ENCODE data around the gene ACAA1. TPM values are rescaled to one million over a fixed set of nuclear protein-coding genes. Genes with fewer than 3 reads are reported as not detected.
"Not testable (repeated sequence)": the region's sequence is repeated elsewhere in the genome, so short reads cannot be mapped to it uniquely, and the experiment has no call there.

Gene ACAA1
- total and polyA plus RNA-seq, 2 donors = 33.3 to 75.2 TPM

GRCh38 chr3:38083254-38083653 lies 53.7 kb downstream of the ACAA1 start:
- not testable (repeated sequence) for H3K27ac ChIP-seq (ENCODE audit: low read depth in 1 of 2, low read length in 1 of 2); H3K36me3 ChIP-seq (ENCODE audit: control insufficient read depth in 2 of 2, insufficient read depth in 2 of 2, low read length in 1 of 2); H3K9me3 ChIP-seq (ENCODE audit: control insufficient read depth in 2 of 2, insufficient read depth in 1 of 2, low read length in 1 of 2); DNase-seq (ENCODE audit: low read depth in 6 of 9, low spot score in 9 of 9); H3K4me1 ChIP-seq (ENCODE audit: control insufficient read depth in 2 of 2, insufficient read depth in 2 of 2, low read length in 2 of 2); H3K27me3 ChIP-seq (ENCODE audit: control insufficient read depth in 2 of 2, insufficient read depth in 1 of 2, low read length in 1 of 2); H3K4me3 ChIP-seq (ENCODE audit: low read length in 2 of 2)
- WGBS = 69% methylated on average over 1 of the region's 1 CpG

- not testable (repeated sequence) for DNase-seq (ENCODE audit: low read depth in 6 of 9, low spot score in 9 of 9); H3K27me3 ChIP-seq (ENCODE audit: control insufficient read depth in 2 of 2, insufficient read depth in 1 of 2, low read length in 1 of 2); H3K4me1 ChIP-seq (ENCODE audit: control insufficient read depth in 2 of 2, insufficient read depth in 2 of 2, low read length in 2 of 2); H3K36me3 ChIP-seq (ENCODE audit: control insufficient read depth in 2 of 2, insufficient read depth in 2 of 2, low read length in 1 of 2); H3K9me3 ChIP-seq (ENCODE audit: control insufficient read depth in 2 of 2, insufficient read depth in 1 of 2, low read length in 1 of 2); H3K27ac ChIP-seq (ENCODE audit: low read depth in 1 of 2, low read length in 1 of 2); H3K4me3 ChIP-seq (ENCODE audit: low read length in 2 of 2)
- WGBS = 99% methylated on average over 13 of the region's 16 CpGs
Observed at GRCh38 chr3:38082296-38082695, 54.6 kb downstream of the ACAA1 start.

- H3K36me3 ChIP-seq (ENCODE audit: control insufficient read depth in 2 of 2, insufficient read depth in 2 of 2, low read length in 1 of 2); H3K9me3 ChIP-seq (ENCODE audit: control insufficient read depth in 2 of 2, insufficient read depth in 1 of 2, low read length in 1 of 2); H3K27ac ChIP-seq (ENCODE audit: low read depth in 1 of 2, low read length in 1 of 2); H3K4me1 ChIP-seq (ENCODE audit: control insufficient read depth in 2 of 2, insufficient read depth in 2 of 2, low read length in 2 of 2); H3K27me3 ChIP-seq (ENCODE audit: control insufficient read depth in 2 of 2, insufficient read depth in 1 of 2, low read length in 1 of 2); DNase-seq (ENCODE audit: low read depth in 6 of 9, low spot score in 9 of 9); H3K4me3 ChIP-seq (ENCODE audit: low read length in 2 of 2): not testable (repeated sequence)
- 94% methylated on average over 2 of the region's 3 CpGs for WGBS
Observed at GRCh38 chr3:38077073-38077472, 59.9 kb downstream of the ACAA1 start.

Other genes with a start within 250 kb of the ACAA1 start
- gene VILL, start 146.3 kb downstream of the ACAA1 start, total RNA-seq = 13.0 TPM
- 24.5 TPM for gene VILL, start 146.3 kb downstream of the ACAA1 start, polyA plus RNA-seq
- gene PLCD1, start 107.5 kb downstream of the ACAA1 start, total RNA-seq = 16.3 TPM
- gene PLCD1, start 107.5 kb downstream of the ACAA1 start, polyA plus RNA-seq = 23.8 TPM
- gene DLEC1, start 97.9 kb downstream of the ACAA1 start, total RNA-seq = 0.09 TPM
- gene DLEC1, start 97.9 kb downstream of the ACAA1 start, polyA plus RNA-seq = 0.52 TPM
- 15.1 TPM for gene MYD88, start 1.5 kb upstream of the ACAA1 start, total RNA-seq
- 54.3 TPM for gene MYD88, start 1.5 kb upstream of the ACAA1 start, polyA plus RNA-seq
- gene OXSR1, start 28.4 kb upstream of the ACAA1 start, total RNA-seq = 33.0 TPM
- gene OXSR1, start 28.4 kb upstream of the ACAA1 start, polyA plus RNA-seq = 23.0 TPM
- gene SLC22A13, start 128.7 kb upstream of the ACAA1 start, total RNA-seq = 0.09 TPM
- 0.07 TPM for gene SLC22A13, start 128.7 kb upstream of the ACAA1 start, polyA plus RNA-seq
- gene SLC22A14, start 145.2 kb upstream of the ACAA1 start, total RNA-seq = 0.05 TPM
- 0.21 TPM for gene SLC22A14, start 145.2 kb upstream of the ACAA1 start, polyA plus RNA-seq
- gene XYLB, start 209.7 kb upstream of the ACAA1 start, total RNA-seq = 2.2 TPM
- 0.43 TPM for gene XYLB, start 209.7 kb upstream of the ACAA1 start, polyA plus RNA-seq

Data from thymus (tissue), 11 donors.